Stimulated activated CD8-positive, alpha-beta memory T cell treated with anti-CD3 and anti-CD28 coated beads, Interleukin-2, amount 100 ng/mL, for 1 hour (primary cell): Measurements from ENCODE around the gene GPR137B.

ENCODE experiments used
- DNase-seq, 2 donors: peaks; one replicate each; pipeline ENCODE4 v3.0.0-alpha.2; 2020; ENCODE audit warnings: low read depth in 2 of 2

Gene GPR137B

GRCh38 chr1:236200925-236201324 lies 58.6 kb downstream of the GPR137B start:
- DNase-seq = no peak

GRCh38 chr1:236201786-236202185 lies 59.4 kb downstream of the GPR137B start:
- no peak for DNase-seq

- DNase-seq = no peak
Measured at GRCh38 chr1:236204039-236204438, 61.7 kb downstream of the GPR137B start.

GRCh38 chr1:236204656-236205055 lies 62.3 kb downstream of the GPR137B start:
- no peak for DNase-seq

- no peak for DNase-seq
Measured at GRCh38 chr1:236206548-236206947, 64.2 kb downstream of the GPR137B start.

- no peak for DNase-seq
Measured at GRCh38 chr1:236207121-236207520, 64.8 kb downstream of the GPR137B start.

- no peak for DNase-seq
Measured at GRCh38 chr1:236207569-236207968, 65.2 kb downstream of the GPR137B start.

GRCh38 chr1:236209185-236209584 lies 66.8 kb downstream of the GPR137B start:
- DNase-seq = no peak

- no peak for DNase-seq
Measured at GRCh38 chr1:236209713-236210112, 67.4 kb downstream of the GPR137B start.

GRCh38 chr1:236211815-236212214 lies 69.5 kb downstream of the GPR137B start:
- DNase-seq = no peak

GRCh38 chr1:236213534-236213933 lies 71.2 kb downstream of the GPR137B start:
- DNase-seq = no peak

GRCh38 chr1:236214761-236215160 lies 72.4 kb downstream of the GPR137B start:
- no peak for DNase-seq

- DNase-seq = no peak
Measured at GRCh38 chr1:236220473-236220872, 78.1 kb downstream of the GPR137B start.

GRCh38 chr1:236222632-236223031 lies 80.3 kb downstream of the GPR137B start:
- no peak for DNase-seq

- DNase-seq = no peak
Measured at GRCh38 chr1:236228411-236228810, 86.1 kb downstream of the GPR137B start.

- no peak for DNase-seq
Measured at GRCh38 chr1:236235116-236235515, 92.8 kb downstream of the GPR137B start.

- DNase-seq = no peak
Measured at GRCh38 chr1:236239092-236239585, 96.8 kb downstream of the GPR137B start.

- DNase-seq = no peak
Measured at GRCh38 chr1:236240675-236241074, 98.3 kb downstream of the GPR137B start.

GRCh38 chr1:236242568-236242967 lies 100.2 kb downstream of the GPR137B start:
- DNase-seq = no peak

- no peak for DNase-seq
Measured at GRCh38 chr1:236247286-236247685, 104.9 kb downstream of the GPR137B start.

- no peak for DNase-seq
Measured at GRCh38 chr1:236251587-236251986, 109.2 kb downstream of the GPR137B start.

GRCh38 chr1:236253119-236253518 lies 110.8 kb downstream of the GPR137B start:
- no peak for DNase-seq

GRCh38 chr1:236253918-236254637 lies 111.7 kb downstream of the GPR137B start:
- DNase-seq = no peak

GRCh38 chr1:236257216-236257615 lies 114.9 kb downstream of the GPR137B start:
- no peak for DNase-seq
